Mesodermal cell (in vitro differentiated cells): ENCODE measurements around the gene SUCLG2.

Experiments used
- H3K27ac ChIP-seq: 2 replicates; pipeline ENCODE4 v1.7.0; 2013; ENCODE audit warnings: mild to moderate bottlenecking, low read depth, low read length, moderate library complexity; ENCODE audit not compliant: severe bottlenecking
- H3K36me3 ChIP-seq: 2 replicates; pipeline ENCODE4 v1.7.1; 2013; ENCODE audit warnings: mild to moderate bottlenecking, low read length, moderate library complexity; ENCODE audit not compliant: control insufficient read depth, insufficient read depth
- H3K4me1 ChIP-seq: one replicate; pipeline ENCODE4 v1.7.1; 2013; ENCODE audit warnings: mild to moderate bottlenecking, low read length; ENCODE audit not compliant: insufficient read depth, control insufficient read depth, poor library complexity, severe bottlenecking
- H3K4me3 ChIP-seq: 2 replicates; pipeline ENCODE4 v1.7.0; 2013; ENCODE audit warnings: low read length, control low read depth, mild to moderate bottlenecking; ENCODE audit not compliant: insufficient read depth, poor library complexity, severe bottlenecking; ENCODE audit errors: extremely low read depth
- H3K9me3 ChIP-seq: 2 replicates; pipeline ENCODE4 v1.7.1; 2013; ENCODE audit warnings: mild to moderate bottlenecking, low read length, moderate library complexity; ENCODE audit not compliant: control insufficient read depth
- WGBS, 2 experiments: methylation state at CpG; one replicate each; pipeline ENCODE4 v1.1.5; 2013; ENCODE audit warnings: missing lambda C conversion rate in 2 of 2; ENCODE audit not compliant: insufficient coverage in 2 of 2; 5-methylcytosine and 5-hydroxymethylcytosine counted together

SUCLG2 gene

DNA sequence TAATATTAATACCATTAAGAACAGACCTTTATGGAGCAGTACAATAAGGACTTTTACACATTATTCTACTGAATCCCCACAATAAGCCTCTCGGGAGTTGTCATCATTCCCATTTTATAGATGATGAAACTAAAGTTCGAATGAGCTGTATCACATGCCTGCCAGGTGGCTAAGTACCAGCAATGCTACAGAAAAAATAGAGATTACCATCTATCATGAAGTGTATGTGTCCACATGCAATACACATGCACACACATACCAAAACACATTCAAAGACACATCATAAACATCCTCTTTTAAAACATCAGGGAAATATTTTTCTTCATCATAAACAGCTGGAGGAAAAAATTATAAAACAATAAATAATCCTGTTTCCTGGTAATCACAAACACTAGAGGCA, 136.6 kb downstream of the SUCLG2 start:
- Histone ChIP-seq H3K36me3 (peaks cover 9% of the 10 kb centered on the region), H3K9me3 (no peaks in the 10 kb centered on the region), H3K27ac (no peak overlapping the region), H3K4me1 (peaks cover 4% of the 10 kb centered on the region), H3K4me3 (no peak overlapping the region)
- WGBS, 2 experiments: 100% methylated on average over 2 of the region's 2 CpGs; no CpG with 5 or more reads in 1 of the 2 experiments

- Histone ChIP-seq H3K36me3 (peaks cover 9% of the 10 kb centered on the region), H3K27ac (no peak overlapping the region), H3K4me3 (no peak overlapping the region), H3K4me1 (peaks cover 4% of the 10 kb centered on the region), H3K9me3 (no peaks in the 10 kb centered on the region)
- WGBS, 2 experiments: 94 to 100% methylated on average over 1 to 2 of the region's 2 CpGs
Observed at GRCh38 chr3:67516496-67516895, 137.9 kb downstream of the SUCLG2 start.

DNA sequence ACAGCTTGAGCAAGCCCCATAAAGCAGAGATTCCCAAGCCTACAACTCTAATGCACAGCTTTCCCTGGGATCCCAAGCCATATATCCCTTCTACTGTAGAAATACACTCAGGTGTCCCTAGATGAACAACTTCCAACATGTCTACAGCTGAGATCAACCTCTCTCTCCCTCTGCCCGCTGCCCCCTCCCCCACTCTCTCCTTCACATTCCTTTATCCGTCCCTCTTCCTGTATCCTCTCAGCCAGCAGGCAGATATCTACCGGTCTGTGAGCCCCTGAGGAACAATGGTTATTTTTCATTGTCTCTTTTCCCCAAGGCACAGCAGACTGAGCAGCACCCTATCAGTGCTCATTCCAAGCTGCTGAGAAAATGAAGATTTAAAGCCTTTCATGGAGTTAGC, 138.6 kb downstream of the SUCLG2 start:
- no peak overlapping the region for H3K4me3 ChIP-seq
- H3K36me3 ChIP-seq: peaks cover 9% of the 10 kb centered on the region
- H3K9me3 ChIP-seq: no peaks in the 10 kb centered on the region
- peaks cover 4% of the 10 kb centered on the region for H3K4me1 ChIP-seq
- no peak overlapping the region for H3K27ac ChIP-seq
- WGBS, 2 experiments: 12 to 17% methylated on average over 2 to 3 of the region's 3 CpGs

GRCh38 chr3:67509471-67510075, 144.8 kb downstream of the SUCLG2 start:
- Histone ChIP-seq H3K4me1 (no peaks in the 10 kb centered on the region), H3K9me3 (no peaks in the 10 kb centered on the region), H3K27ac (no peak overlapping the region), H3K4me3 (no peak overlapping the region), H3K36me3 (peaks cover 4% of the 10 kb centered on the region)
- WGBS, 2 experiments: 93% methylated on average over 3 of the region's 4 CpGs; no CpG with 5 or more reads in 1 of the 2 experiments

DNA sequence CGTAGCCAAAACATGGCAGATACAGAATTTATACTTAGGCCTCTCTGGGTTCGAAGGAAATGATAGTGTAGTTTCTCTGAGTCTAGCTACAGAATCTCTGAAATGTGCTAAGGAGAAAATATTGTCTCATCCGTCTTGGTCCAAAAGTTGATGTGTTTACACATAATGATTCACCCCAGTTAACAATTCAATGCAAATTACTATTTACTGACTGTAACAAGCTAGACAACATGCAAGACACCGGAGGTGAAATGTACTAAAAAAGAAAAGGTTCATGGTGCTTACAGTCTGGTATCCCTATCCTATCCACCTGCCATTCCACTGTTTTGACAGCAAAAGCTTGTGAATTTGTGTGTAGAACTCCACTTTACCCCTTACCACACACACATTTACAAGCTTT, 146.8 kb downstream of the SUCLG2 start:
- Histone ChIP-seq H3K4me3 (no peak overlapping the region), H3K36me3 (no peaks in the 10 kb centered on the region), H3K4me1 (no peaks in the 10 kb centered on the region), H3K9me3 (no peaks in the 10 kb centered on the region), H3K27ac (no peak overlapping the region)
- WGBS, 2 experiments: 100% methylated on average over 2 of the region's 4 CpGs

DNA sequence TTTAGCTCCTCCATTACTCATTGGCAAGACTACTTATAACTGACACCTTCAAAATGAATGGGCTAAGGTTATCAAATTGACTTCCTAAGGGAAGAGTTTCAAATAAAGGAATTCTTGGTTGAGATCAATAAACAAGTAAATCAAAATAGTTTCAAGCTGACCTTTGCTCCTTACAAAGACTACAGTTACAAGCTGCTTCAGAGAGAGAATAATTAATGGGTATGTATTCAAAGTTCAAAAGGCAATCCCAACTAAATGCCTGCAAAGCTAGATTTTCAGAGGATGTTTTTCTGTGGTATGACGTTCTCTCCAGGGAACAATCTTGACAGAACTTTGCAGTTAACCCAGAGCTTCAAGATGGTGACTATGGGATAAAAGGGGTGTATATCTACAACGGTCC, 153.7 kb downstream of the SUCLG2 start:
- 88% methylated on average over 1 of the region's 2 CpGs; no CpG with 5 or more reads in 1 of the 2 experiments for WGBS, 2 experiments
- no peaks in the 10 kb centered on the region for H3K4me1 ChIP-seq
- H3K9me3 ChIP-seq: no peaks in the 10 kb centered on the region
- no peaks in the 10 kb centered on the region for H3K36me3 ChIP-seq
- H3K4me3 ChIP-seq: no peak overlapping the region
- no peak overlapping the region for H3K27ac ChIP-seq

DNA sequence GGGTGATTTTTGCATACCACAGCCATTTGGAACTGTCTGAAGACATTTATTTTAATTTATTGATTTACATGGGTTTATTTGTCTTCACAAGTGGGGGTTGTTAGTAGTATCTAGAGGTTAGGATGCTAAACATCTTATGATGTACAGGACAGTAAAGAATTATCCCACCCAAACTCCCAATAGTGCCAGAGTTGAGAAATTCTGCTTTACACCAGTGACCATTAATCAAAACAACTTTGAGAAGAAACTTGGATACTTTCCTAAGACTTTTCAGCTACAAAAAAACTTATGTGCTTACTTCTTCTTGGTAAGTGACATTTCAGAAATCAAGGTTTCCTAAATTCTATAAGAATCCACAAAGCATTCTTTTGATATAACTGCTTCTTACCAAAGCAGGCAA, 156.7 kb downstream of the SUCLG2 start:
- Histone ChIP-seq H3K4me3 (no peak overlapping the region), H3K27ac (no peak overlapping the region), H3K36me3 (no peaks in the 10 kb centered on the region), H3K4me1 (no peaks in the 10 kb centered on the region), H3K9me3 (no peaks in the 10 kb centered on the region)

GRCh38 chr3:67495751-67496150, 158.7 kb downstream of the SUCLG2 start:
- no peaks in the 10 kb centered on the region for H3K4me1 ChIP-seq
- H3K36me3 ChIP-seq: no peaks in the 10 kb centered on the region
- H3K9me3 ChIP-seq: no peaks in the 10 kb centered on the region
- 80 to 86% methylated on average over 1 of the region's 1 CpG for WGBS, 2 experiments
- H3K4me3 ChIP-seq: no peak overlapping the region
- no peak overlapping the region for H3K27ac ChIP-seq

- Histone ChIP-seq H3K36me3 (no peaks in the 10 kb centered on the region), H3K27ac (no peak overlapping the region), H3K9me3 (no peaks in the 10 kb centered on the region), H3K4me1 (no peaks in the 10 kb centered on the region), H3K4me3 (no peak overlapping the region)
- WGBS, 2 experiments: 90 to 100% methylated on average over 1 to 2 of the region's 3 CpGs
Observed at GRCh38 chr3:67493808-67494207, 160.6 kb downstream of the SUCLG2 start.

DNA sequence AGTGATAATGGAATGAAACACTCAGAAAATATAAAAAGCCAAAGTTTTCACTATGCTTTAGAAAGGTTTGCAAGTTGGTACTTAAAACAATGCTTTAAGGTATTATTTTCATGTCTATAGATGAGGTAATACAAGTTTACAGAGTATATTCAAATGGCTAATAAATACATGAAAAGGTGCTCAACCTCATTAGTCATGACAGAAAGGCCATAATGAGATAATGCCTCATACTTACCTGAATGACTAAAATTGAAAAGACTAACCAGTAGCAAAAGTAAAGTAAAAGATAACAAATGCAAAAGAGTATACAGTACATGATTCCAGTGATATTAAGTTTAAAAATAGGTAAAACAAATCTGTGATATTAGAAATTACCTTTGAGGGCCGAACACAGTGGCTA, 163.8 kb downstream of the SUCLG2 start:
- Histone ChIP-seq H3K36me3 (no peaks in the 10 kb centered on the region), H3K9me3 (no peaks in the 10 kb centered on the region), H3K4me3 (no peak overlapping the region), H3K4me1 (no peaks in the 10 kb centered on the region), H3K27ac (no peak overlapping the region)
- 83% methylated on average over 1 of the region's 1 CpG; no CpG with 5 or more reads in 1 of the 2 experiments for WGBS, 2 experiments

DNA sequence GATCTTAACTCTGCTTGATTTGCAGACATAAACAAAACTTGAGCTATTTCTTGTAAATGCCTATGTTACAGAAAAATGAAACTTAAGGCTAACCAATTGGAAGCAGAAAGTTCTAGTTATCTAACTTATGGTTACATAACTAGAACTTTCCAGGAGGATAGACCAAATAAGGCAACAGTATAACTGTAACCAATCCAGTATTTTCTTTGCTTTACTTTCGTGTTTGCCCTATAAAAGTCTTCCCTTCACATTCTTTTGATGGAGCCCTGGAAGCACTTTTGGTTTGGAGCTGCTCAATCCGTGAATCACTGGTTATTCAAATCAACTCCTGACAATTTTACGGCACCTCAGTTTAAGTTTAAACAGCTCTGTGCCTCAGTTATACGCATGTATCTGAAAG, 164.6 kb downstream of the SUCLG2 start:
- no peak overlapping the region for H3K27ac ChIP-seq
- WGBS, 2 experiments: 79% methylated on average over 2 to 3 of the region's 4 CpGs

More for the DNA sequence above, 164.6 kb downstream of the SUCLG2 start:
- Histone ChIP-seq H3K4me3 (no peak overlapping the region), H3K9me3 (no peaks in the 10 kb centered on the region), H3K36me3 (no peaks in the 10 kb centered on the region), H3K4me1 (no peaks in the 10 kb centered on the region)
